HG03457 (cell line): ENCODE measurements around the gene MOCS1.

ENCODE experiments used
- ATAC-seq: cut with Tn5 transposase; IDR thresholded peaks from one replicate; pipeline ENCODE4 v1.9.1; 2021; ENCODE audit warnings: moderate number of reproducible peaks; ENCODE audit not compliant: unreplicated experiment

MOCS1 gene

GRCh38 chr6:39925931-39926290 lies 8.4 kb downstream of the MOCS1 start:
- ATAC-seq: no peak

GRCh38 chr6:39925191-39925930 lies 8.9 kb downstream of the MOCS1 start:
- ATAC-seq: no peak

- no peak for ATAC-seq
Measured at GRCh38 chr6:39924283-39924682, 10.0 kb downstream of the MOCS1 start.

- ATAC-seq: no peak
Measured at GRCh38 chr6:39923861-39924260, 10.4 kb downstream of the MOCS1 start.

- no peak for ATAC-seq
Measured at GRCh38 chr6:39923394-39923793, 10.9 kb downstream of the MOCS1 start.

- no peak for ATAC-seq
Measured at GRCh38 chr6:39922821-39923220, 11.4 kb downstream of the MOCS1 start.

GRCh38 chr6:39920157-39920556 lies 14.1 kb downstream of the MOCS1 start:
- no peak for ATAC-seq

- no peak for ATAC-seq
Measured at GRCh38 chr6:39918831-39919230, 15.4 kb downstream of the MOCS1 start.

- ATAC-seq: no peak
Measured at GRCh38 chr6:39917981-39918380, 16.3 kb downstream of the MOCS1 start.

- no peak for ATAC-seq
Measured at GRCh38 chr6:39917329-39917728, 16.9 kb downstream of the MOCS1 start.

- ATAC-seq: no peak
Measured at GRCh38 chr6:39915866-39916265, 18.4 kb downstream of the MOCS1 start.

GRCh38 chr6:39914239-39914638 lies 20.0 kb downstream of the MOCS1 start:
- ATAC-seq: no peak

GRCh38 chr6:39913391-39913916 lies 20.8 kb downstream of the MOCS1 start:
- ATAC-seq: no peak

- no peak for ATAC-seq
Measured at GRCh38 chr6:39912446-39912845, 21.8 kb downstream of the MOCS1 start.

GRCh38 chr6:39911513-39912125 lies 22.6 kb downstream of the MOCS1 start:
- ATAC-seq: no peak

- no peak for ATAC-seq
Measured at GRCh38 chr6:39910744-39911143, 23.5 kb downstream of the MOCS1 start.

- ATAC-seq: no peak
Measured at GRCh38 chr6:39910164-39910563, 24.1 kb downstream of the MOCS1 start.

GRCh38 chr6:39909701-39910100 lies 24.6 kb downstream of the MOCS1 start:
- ATAC-seq: no peak

GRCh38 chr6:39908838-39909583 lies 25.3 kb downstream of the MOCS1 start:
- no peak for ATAC-seq

- ATAC-seq: no peak
Measured at GRCh38 chr6:39907871-39908575, 26.2 kb downstream of the MOCS1 start.

GRCh38 chr6:39906318-39906761 lies 27.9 kb downstream of the MOCS1 start:
- no peak for ATAC-seq
